ENCODE results near the gene DMRT2.

Gene DMRT2

DNA sequence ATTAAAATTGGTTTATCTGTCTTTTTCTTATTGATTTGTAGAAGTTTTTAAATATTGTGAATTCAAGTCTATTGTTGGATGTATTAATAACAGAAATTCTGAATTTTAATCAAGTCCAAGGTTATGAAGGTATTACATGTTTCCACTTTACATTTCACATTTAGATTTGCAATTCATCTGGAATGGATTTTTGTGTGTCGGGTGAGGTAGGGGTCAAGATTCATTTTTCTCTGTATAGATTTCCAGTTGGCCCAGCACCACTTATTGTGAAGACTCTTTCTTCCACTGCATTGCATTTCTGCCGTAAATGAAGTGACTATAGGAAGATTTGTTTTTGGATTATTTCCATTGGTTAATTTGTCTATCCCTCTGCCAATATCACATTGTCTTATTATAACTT is 35.5 kb upstream of the DMRT2 start:
- no peaks in the 10 kb centered on the region for H4K20me1 ChIP-seq (ENCODE audit: low read depth, low read length)
- H3K27ac ChIP-seq (ENCODE audit: low read depth, low read length), result no peak overlapping the region
- no peak overlapping the region for H3K9ac ChIP-seq (ENCODE audit: low read length)
- H3K36me3 ChIP-seq (ENCODE audit: low read length), result no peaks in the 10 kb centered on the region
- H3K79me2 ChIP-seq (ENCODE audit: insufficient read depth, low read length), result no peaks in the 10 kb centered on the region
- no peaks in the 10 kb centered on the region for H3K9me2 ChIP-seq (replicated peaks; ENCODE audit: insufficient read depth, low read length)
- no peaks in the 10 kb centered on the region for H3K9me3 ChIP-seq (ENCODE audit: insufficient read depth, low read length)
- H3K4me2 ChIP-seq (ENCODE audit: low read depth, low read length, poor library complexity, severe bottlenecking), result no peak overlapping the region
- H3F3A ChIP-seq (ENCODE audit: insufficient read depth), result no peaks in the 10 kb centered on the region
- H3K4me3 ChIP-seq (ENCODE audit: insufficient read depth, low read length, poor library complexity, severe bottlenecking), result no peak overlapping the region
- H3K27me3 ChIP-seq (ENCODE audit: low read length), result no peaks in the 10 kb centered on the region
- no peak overlapping the region for H2AFZ ChIP-seq (ENCODE audit: low read depth, low read length, severe bottlenecking)
- TF ChIP-seq, protein P1, sequence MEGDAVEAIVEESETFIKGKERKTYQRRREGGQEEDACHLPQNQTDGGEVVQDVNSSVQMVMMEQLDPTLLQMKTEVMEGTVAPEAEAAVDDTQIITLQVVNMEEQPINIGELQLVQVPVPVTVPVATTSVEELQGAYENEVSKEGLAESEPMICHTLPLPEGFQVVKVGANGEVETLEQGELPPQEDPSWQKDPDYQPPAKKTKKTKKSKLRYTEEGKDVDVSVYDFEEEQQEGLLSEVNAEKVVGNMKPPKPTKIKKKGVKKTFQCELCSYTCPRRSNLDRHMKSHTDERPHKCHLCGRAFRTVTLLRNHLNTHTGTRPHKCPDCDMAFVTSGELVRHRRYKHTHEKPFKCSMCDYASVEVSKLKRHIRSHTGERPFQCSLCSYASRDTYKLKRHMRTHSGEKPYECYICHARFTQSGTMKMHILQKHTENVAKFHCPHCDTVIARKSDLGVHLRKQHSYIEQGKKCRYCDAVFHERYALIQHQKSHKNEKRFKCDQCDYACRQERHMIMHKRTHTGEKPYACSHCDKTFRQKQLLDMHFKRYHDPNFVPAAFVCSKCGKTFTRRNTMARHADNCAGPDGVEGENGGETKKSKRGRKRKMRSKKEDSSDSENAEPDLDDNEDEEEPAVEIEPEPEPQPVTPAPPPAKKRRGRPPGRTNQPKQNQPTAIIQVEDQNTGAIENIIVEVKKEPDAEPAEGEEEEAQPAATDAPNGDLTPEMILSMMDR (IDR thresholded peaks at IDR 0.05; ENCODE audit: insufficient read depth, low read length, poor library complexity, severe bottlenecking), result no peak

DNA sequence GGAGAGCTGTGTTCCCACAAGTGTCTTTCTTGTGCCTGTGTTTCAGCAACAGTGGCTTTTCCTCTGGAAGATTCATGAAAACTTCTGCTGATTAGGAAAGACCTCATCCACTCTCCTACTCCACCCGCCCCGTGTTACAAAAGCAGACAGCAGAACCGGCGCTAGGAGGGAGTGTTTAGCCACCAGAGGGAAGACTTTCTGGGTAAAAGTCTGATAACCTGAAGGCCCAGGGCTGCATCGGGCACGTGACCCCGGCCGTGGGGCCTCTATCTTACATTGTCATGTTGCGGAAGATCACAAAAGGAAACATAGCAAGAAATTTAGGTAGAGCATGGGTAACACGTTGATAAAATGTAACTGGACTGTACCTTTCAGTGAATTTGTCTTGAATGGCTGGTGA is 32.0 kb upstream of the DMRT2 start:
- no peak for TF ChIP-seq EZH2phosphoT487 (conservative IDR thresholded peaks at IDR 0.05; ENCODE audit: low read length)
- TF ChIP-seq, protein P1 (IDR thresholded peaks at IDR 0.05; ENCODE audit: insufficient read depth, low read length, poor library complexity, severe bottlenecking), result peak; percentile 33
- Histone ChIP-seq H3K9me2 (replicated peaks; ENCODE audit: insufficient read depth, low read length) (no peaks in the 10 kb centered on the region), H3K36me3 (ENCODE audit: low read length) (peaks cover 4% of the 10 kb centered on the region; the same call in 1 of the 2 replicates), H3K4me3 (ENCODE audit: insufficient read depth, low read length, poor library complexity, severe bottlenecking) (no peak overlapping the region), H3K27ac (ENCODE audit: low read depth, low read length) (no peak overlapping the region), H4K20me1 (ENCODE audit: low read depth, low read length) (no peaks in the 10 kb centered on the region), H3F3A (ENCODE audit: insufficient read depth) (no peaks in the 10 kb centered on the region), H3K79me2 (ENCODE audit: insufficient read depth, low read length) (no peaks in the 10 kb centered on the region), H3K27me3 (ENCODE audit: low read length) (peaks cover 4% of the 10 kb centered on the region; the same call in 1 of the 2 replicates), H3K9me3 (ENCODE audit: insufficient read depth, low read length) (peaks cover 3% of the 10 kb centered on the region; the same call in 1 of the 2 replicates), H3K9ac (ENCODE audit: low read length) (no peak overlapping the region), H3K4me2 (ENCODE audit: low read depth, low read length, poor library complexity, severe bottlenecking) (no peak overlapping the region), H2AFZ (ENCODE audit: low read depth, low read length, severe bottlenecking) (no peak overlapping the region)

DNA sequence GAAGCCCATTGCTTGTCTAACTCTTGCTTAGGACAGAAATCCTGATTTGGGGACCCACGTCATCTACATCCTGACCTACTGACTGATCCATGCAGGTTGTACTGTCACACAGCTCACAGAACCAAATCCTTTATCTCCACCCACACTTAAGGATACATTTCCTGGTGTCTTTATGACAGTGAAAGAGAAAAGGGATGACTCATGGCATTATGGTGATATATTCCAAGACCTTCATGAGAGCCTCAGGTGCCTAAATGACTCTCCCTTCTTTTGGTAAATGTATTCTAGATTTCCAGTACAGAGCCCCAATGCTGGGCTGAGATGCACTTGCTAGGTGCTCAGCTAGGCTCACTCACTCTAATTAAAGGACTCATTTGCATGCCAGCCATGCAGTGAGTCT is 26.0 kb upstream of the DMRT2 start:
- H3K27me3 ChIP-seq (ENCODE audit: low read length), result peaks cover 8% of the 10 kb centered on the region; the same call in 1 of the 2 replicates
- no peaks in the 10 kb centered on the region for H3K9me2 ChIP-seq (replicated peaks; ENCODE audit: insufficient read depth, low read length)
- TF ChIP-seq EZH2phosphoT487 (conservative IDR thresholded peaks at IDR 0.05; ENCODE audit: low read length), result no peak
- TF ChIP-seq, protein P1 (IDR thresholded peaks at IDR 0.05; ENCODE audit: insufficient read depth, low read length, poor library complexity, severe bottlenecking), result no peak
- peaks cover 6% of the 10 kb centered on the region; the same call in 1 of the 2 replicates for H3K9me3 ChIP-seq (ENCODE audit: insufficient read depth, low read length)
- peaks cover 4% of the 10 kb centered on the region; the same call in 1 of the 2 replicates for H3K36me3 ChIP-seq (ENCODE audit: low read length)
- H3K27ac ChIP-seq (ENCODE audit: low read depth, low read length), result no peak overlapping the region
- H3K9ac ChIP-seq (ENCODE audit: low read length), result no peak overlapping the region
- H3K79me2 ChIP-seq (ENCODE audit: insufficient read depth, low read length), result no peaks in the 10 kb centered on the region
- no peaks in the 10 kb centered on the region for H3F3A ChIP-seq (ENCODE audit: insufficient read depth)
- no peaks in the 10 kb centered on the region for H4K20me1 ChIP-seq (ENCODE audit: low read depth, low read length)
- no peak overlapping the region for H2AFZ ChIP-seq (ENCODE audit: low read depth, low read length, severe bottlenecking)
- no peak overlapping the region for H3K4me2 ChIP-seq (ENCODE audit: low read depth, low read length, poor library complexity, severe bottlenecking)
- no peak overlapping the region for H3K4me3 ChIP-seq (ENCODE audit: insufficient read depth, low read length, poor library complexity, severe bottlenecking)

Measured in SU-DHL-6 (cell line).